ENCODE measurements around the gene SLC22A23.

DNA sequence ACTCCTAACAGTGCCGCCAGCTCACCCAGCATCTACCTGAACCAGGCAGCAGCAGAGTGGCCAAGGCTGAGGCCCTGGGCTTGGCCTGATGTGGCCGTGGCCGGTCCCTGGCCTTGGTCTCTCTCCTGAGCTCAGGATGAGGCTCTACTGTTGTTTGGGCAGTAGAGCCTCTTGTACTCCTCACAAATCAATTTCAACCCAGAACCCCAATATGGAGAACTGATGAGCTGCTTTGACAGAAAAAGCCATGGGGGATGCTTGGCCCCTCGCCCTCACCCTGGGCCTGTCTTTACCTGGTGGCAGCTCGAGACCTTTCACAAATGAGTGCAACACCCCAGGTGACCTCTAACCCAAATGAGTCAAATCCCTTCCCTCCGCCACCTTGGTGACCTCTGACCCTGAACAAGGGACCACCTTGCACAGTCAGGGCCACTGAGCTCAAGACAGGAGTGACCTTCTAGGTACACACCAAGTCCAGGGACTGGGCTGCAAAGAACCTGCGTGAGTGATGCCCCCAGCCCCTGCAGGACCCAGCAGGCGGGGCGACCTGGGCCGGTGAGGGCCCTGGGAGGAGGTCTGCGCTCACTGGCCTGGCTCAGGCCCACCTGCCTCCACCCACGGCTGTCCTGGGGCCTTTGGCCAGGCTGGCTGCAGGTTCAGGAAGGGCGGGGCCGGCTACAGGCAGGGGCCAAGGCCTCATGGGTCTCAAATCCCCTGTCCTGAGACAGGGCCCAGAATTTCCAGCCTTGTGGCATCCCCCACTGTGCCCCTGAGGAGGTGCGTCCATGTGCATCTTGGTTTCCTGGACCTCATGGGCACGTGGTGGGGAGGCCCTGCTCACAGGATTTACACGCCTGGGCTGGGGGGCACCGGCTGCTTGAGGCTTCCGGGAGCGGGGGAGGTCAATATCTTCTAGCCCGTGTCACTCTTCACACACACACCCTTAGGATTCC, 167.9 kb downstream of the SLC22A23 start:
- TF ChIP-seq IKZF3 (tag by site-specific recombination; IDR thresholded peaks at IDR 0.05) (no peak), ZNF114 (tag by site-specific recombination; IDR thresholded peaks at IDR 0.05) (no peak), ZNF610 (tag by site-specific recombination; IDR thresholded peaks at IDR 0.05; ENCODE audit: borderline replicate concordance) (no peak), FEZF1 (tag by site-specific recombination; IDR thresholded peaks at IDR 0.05) (no peak), KLF16 (tag by site-specific recombination; IDR thresholded peaks at IDR 0.05) (no peak), KLF10 (tag by site-specific recombination; IDR thresholded peaks at IDR 0.05) (no peak), ZNF292 (tag by site-specific recombination; IDR thresholded peaks at IDR 0.05; ENCODE audit: borderline replicate concordance, low read depth) (no peak), BCL6B (tag by site-specific recombination; IDR thresholded peaks at IDR 0.05) (no peak)
- TF ChIP-seq, protein P1, sequence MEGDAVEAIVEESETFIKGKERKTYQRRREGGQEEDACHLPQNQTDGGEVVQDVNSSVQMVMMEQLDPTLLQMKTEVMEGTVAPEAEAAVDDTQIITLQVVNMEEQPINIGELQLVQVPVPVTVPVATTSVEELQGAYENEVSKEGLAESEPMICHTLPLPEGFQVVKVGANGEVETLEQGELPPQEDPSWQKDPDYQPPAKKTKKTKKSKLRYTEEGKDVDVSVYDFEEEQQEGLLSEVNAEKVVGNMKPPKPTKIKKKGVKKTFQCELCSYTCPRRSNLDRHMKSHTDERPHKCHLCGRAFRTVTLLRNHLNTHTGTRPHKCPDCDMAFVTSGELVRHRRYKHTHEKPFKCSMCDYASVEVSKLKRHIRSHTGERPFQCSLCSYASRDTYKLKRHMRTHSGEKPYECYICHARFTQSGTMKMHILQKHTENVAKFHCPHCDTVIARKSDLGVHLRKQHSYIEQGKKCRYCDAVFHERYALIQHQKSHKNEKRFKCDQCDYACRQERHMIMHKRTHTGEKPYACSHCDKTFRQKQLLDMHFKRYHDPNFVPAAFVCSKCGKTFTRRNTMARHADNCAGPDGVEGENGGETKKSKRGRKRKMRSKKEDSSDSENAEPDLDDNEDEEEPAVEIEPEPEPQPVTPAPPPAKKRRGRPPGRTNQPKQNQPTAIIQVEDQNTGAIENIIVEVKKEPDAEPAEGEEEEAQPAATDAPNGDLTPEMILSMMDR (tag by site-specific recombination; IDR thresholded peaks at IDR 0.05), result no peak
- TF ChIP-seq, protein P2, sequence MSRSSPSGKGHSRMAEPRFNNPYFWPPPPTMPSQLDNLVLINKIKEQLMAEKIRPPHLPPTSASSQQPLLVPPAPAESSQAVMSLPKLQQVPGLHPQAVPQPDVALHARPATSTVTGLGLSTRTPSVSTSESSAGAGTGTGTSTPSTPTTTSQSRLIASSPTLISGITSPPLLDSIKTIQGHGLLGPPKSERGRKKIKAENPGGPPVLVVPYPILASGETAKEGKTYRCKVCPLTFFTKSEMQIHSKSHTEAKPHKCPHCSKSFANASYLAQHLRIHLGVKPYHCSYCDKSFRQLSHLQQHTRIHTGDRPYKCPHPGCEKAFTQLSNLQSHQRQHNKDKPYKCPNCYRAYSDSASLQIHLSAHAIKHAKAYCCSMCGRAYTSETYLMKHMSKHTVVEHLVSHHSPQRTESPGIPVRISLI (tag by site-specific recombination; IDR thresholded peaks at IDR 0.05), result no peak
